Raji (cell line): ENCODE results near the gene SUMO2.

Source experiments
- POLR2A ChIP-seq: IDR thresholded peaks from 2 replicates; pipeline ENCODE4 v1.6.1; 2011; ENCODE audit warnings: low read depth, low read length, control low read depth; ENCODE audit not compliant: insufficient read depth

Gene SUMO2

DNA sequence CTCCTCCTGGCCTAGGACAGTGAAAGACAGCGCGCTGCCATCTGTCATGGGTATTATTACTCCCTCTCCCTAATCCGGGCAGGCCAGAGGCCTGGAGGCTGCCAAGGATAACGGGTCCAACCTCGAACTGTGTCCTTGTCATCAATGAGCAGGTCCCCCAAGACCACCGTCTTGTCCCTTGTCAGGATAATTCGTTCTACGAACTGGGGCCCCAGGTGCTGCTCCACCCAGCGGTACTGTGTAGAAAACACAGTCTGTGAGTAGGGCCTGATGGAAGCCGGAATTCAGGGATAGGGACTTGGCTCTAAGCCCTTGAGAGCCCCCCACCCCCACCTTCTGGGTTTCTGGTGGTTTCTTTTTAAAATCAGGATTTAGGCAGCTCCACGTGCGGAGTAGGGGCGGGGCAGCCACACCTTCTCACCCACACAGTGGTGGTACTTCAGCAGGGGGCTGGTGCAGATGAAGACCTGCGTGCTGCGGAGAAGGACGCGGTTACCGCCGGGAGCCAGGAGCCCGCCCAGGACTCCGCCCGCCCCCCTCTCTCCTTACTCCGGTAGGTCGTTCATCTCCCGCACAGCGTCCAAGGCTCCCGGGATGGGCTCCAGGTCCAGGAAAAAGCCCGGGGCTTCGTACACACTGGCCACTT is 52.0 kb downstream of the SUMO2 start:
- no peak for TF ChIP-seq POLR2A

DNA sequence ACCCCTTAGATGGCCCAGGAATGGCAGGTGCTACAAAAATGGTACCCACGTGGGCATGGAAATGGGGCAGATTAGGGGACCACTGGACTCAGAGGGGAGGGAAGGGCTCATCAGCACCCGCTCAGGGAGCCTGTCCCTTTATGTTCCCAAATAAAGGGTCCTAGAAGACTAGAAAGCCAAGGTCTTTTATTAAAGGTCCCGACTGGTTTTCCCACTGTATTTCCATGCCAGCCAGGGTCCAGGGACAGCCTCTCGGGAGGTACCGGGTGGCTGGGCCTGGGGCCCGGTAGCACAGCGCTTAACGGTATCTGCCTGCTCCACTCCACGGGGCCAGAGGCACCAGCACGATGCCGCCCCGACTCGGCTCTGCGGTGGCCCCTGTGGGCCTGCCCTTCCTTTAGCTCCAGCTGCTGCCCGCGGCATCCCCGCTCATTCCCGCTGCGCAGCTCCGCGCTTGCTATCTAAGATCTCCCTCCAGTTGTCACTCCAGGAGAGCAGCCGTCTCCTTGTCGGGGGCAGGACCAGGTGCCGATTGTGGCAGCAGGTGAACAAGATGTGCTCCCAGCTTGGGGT is 52.6 kb downstream of the SUMO2 start:
- no peak for TF ChIP-seq POLR2A

DNA sequence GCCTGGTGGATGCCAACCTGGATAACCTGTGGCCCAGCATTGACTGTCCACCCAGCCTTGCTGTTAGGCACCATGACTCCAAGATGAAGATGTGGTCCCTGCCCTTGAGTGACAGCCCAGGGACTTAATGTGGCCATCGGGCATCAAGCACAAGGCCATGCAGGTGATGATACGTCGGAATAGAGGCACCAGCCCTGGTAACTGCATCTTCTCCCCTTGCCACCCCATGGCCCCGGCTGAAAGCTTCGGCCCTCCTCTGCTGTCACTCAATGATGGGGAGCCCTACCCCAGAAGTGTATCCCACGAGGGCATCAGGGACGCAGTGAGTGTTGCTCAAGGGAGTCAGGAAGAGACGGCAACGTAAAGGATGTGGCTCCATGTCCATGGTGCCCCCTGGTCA is 53.2 kb downstream of the SUMO2 start:
- 0 out of 2 replicates have a peak, but pooled peaks have one; percentile 10 for TF ChIP-seq POLR2A

DNA sequence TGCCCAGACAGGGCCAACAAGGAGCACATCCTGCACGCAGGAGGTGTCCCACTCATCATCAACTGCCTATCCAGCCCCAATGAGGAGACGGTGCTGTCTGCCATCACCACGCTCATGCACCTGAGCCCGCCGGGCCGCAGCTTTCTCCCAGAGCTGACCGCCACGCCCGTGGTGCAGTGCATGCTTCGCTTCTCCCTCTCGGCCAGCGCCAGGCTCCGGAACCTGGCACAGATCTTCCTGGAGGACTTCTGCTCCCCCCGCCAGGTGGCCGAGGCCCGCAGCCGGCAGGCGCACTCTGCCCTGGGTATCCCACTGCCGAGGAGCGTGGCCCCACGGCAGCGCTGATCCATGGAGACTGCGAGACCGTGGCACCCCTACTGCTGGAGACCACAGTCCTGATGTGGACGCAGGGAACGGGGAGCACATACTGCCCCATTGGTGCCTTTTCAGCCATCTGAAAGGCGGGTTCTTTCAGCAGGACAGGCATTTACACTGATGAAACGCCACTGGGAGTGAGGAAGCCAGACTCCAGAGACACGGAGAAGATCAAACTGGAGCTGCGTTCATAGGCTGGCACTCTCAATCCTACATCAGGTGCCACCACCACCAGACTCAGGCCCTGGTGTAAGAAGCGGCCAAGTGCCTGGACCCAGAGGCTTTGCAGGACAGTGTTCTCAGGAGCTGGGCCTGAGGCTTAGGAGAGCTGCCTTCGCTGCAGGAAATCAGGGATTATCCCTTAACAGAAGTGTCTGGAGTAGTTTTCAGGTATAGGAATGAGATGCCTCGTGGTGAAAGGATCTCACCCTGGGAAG is 53.9 kb downstream of the SUMO2 start:
- 0 out of 2 replicates have a peak, but pooled peaks have one; percentile 11 for TF ChIP-seq POLR2A

DNA sequence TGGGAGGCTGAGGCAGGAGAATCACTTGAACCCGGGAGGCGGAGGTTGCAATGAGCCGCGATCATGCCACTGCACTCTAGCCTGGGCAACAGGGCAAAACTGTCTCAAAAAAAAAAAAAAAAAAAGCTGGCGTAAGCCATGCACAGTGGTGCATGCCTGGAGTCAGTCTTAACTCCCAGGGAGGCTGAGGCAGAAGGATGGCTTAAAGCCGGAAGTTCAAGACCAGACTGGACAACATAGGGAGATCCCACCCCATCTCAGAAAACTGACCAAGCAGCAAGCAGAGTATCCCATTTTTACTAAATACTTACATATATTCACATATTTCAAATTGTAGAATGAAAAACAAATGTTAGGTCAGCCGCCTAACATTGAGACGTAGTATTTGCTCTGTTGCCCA is 55.8 kb downstream of the SUMO2 start:
- no peak for TF ChIP-seq POLR2A

DNA sequence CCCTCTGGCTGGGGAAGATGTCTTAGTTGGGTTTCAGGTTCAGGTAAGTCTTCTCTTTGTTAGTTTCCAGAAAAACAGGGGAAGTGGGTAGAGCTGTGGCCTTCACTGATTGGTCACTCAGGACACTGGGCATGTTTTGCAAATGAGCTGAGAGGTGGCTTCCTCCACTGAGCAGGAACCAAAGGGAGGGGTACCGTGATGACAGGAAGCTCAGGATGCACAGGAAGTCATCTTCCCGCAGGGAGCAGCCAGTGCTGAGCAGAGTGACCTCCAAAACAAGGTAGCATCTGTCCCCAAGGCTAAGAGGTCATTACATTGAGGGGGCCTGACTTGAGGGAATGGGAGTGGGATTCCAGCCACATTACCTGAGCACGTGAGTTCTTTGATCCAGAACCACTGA is 56.8 kb downstream of the SUMO2 start:
- TF ChIP-seq POLR2A: no peak

DNA sequence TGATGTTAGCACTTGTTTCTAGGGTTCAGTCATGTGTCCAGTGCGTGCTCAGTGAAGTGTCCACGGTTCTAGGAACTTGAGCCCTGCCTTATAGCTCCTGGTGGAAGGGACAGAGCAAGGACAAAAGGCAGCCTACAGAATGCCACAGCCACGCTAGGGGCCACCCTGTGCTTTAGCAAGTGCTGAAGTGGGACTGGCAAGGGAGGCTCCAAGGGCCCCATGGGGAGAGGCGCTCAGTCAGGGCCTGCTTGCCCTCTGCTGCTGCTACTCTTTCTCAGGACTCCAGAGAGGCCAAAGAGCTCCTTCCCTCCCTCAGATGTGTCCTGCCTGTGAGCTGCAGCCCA is 58.0 kb downstream of the SUMO2 start:
- TF ChIP-seq POLR2A: no peak

DNA sequence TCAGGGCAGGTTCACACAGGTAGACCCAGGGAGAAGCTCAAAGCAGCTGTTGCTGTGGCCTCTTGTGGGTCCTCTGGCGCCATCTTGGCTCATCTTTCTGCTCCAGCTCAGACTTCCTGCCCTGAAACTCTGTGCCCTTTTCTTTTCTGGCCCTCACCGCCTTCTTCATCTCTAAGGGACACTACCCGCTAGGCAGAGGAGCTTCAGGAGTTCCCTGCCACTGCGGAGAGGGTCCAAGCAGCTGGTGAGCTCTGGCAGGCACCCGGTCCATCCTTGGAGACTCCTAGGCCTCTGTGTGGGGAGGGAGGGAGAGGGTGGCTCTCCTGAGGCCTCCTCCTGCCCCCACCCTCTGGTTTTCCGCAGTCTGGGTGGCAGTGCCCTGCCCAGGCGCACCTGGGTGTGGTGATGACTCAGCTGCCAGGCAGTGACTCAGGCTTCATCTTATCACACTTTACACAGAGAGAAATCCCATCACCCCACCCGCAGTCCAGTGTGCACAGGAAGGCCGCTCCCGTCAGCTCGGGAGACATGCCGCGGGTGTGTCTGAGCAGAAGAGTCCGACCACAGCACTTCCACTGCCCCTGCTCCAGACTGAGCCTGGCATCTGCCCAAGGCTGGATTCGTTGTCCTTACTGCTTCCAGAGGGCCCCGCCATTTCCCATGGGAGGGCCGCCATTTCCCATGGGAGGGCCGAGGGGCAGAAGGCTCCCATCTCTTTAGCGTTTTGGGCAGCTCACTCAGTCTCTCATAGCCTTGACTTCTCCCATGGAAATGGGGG is 58.5 kb downstream of the SUMO2 start:
- no peak for TF ChIP-seq POLR2A

DNA sequence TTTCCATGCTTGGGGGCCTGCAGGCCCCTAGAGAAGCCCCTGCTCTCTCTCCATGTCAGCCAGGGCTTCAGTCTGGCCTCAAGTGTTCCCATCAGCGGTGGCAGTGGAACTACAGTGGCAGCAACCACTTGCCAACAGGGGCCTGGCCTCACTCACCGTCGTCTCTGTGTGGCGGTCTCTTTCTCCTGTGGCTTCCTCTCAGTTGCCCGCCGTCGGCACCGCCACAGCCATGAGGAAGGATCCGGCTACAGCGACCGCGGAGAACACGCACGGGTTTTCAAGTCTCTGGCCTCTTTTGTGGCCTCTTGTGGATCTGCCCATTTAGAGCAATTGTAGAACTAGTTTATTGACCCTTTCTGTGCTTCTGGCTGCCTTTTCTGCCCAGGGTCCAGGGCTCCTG is 64.5 kb downstream of the SUMO2 start:
- no peak for TF ChIP-seq POLR2A

DNA sequence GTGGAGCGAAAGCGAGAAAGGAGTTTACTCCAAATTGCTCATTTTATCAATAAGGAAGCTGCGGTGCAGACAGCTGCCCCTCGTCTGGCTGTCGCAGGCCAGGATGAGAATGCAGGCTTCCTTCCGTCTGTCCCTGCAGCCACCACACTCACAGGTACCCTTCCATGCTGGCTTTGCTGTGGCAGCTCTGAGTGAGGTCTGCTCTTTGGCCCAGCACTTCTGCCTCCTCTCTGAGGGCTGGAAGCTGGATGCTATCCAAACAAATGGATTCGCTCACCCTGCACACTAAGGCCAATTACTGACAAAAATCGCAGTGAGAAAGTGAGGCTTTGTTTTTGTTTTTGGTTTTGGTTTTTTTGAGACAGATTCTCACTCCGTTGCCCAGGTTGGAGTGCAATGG is 66.0 kb downstream of the SUMO2 start:
- no peak for TF ChIP-seq POLR2A
